ENCODE data around the gene TGFB1I1.
"Not testable (repeated sequence)": the region's sequence is repeated elsewhere in the genome, so short reads cannot be mapped to it uniquely, and the experiment has no call there.

Gene TGFB1I1

DNA sequence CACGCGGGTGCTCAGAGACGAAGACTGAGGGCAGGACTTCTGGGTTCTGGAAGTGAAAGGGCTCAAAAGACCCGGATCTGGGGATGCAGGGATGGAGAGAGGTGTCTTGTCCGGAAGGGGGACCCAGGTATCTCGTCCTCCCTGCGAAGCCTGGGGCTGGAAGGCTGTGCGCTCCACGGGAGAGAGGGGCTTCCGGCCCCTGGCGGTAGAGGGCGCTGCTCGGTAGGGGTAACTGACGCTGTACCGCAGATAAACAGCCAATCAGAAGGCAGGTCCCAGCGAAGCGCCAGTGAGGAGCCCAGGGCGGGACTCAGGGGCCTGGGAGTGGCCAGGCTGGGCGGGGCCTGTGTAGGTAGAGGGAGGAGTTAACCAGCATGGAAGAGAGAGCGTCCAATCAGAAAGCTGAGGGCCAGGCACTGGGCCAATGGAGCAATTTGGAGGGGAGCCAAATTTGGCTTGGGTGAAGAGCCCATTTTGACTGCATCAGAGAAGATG lies 804 bp downstream of the TGFB1I1 start:
- DNase-seq: peak; percentile 79

DNA sequence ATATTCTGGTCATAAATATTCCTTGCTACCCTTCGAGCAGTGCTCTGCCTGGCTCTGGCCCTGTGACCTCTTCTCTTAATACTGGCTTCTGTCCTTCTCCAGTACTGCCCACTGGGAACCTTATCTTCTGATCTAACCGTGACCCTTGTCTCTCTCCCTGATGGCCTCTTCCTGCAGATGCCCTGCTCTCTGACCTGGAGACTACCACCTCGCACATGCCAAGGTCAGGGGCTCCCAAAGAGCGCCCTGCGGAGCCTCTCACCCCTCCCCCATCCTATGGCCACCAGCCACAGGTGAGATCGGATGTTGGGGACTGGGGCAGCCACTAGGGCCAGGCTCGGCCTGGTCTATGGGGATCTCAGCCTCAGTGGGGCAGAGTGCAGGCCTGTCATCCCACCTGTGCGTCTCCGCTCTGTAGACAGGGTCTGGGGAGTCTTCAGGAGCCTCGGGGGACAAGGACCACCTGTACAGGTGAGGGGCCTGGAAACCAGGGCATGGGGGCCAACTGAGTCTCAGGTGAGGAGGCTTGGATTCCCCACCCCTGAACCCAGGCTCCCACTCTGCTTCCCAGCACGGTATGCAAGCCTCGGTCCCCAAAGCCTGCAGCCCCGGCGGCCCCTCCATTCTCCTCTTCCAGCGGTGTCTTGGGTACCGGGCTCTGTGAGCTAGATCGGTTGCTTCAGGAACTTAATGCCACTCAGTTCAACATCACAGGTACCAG lies 1.5 kb downstream of the TGFB1I1 start:
- no peak for DNase-seq

DNA sequence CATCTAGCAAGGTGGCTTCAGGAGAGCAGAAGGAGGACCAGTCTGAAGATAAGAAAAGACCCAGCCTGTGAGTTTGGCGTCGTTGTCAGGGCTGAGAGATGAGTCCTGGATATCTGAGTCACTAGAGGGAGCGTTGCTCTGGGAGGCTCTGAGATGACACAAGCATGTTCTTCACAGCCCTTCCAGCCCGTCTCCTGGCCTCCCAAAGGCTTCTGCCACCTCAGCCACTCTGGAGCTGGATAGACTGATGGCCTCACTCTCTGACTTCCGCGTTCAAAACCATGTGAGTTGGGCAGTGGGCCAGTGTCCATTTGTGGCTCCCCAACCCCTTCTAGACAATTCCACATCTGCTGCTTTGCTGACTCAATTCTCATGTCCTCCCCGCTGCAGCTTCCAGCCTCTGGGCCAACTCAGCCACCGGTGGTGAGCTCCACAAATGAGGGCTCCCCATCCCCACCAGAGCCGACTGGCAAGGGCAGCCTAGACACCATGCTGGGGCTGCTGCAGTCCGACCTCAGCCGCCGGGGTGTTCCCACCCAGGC lies 2.3 kb downstream of the TGFB1I1 start:
- no peak for DNase-seq

DNA sequence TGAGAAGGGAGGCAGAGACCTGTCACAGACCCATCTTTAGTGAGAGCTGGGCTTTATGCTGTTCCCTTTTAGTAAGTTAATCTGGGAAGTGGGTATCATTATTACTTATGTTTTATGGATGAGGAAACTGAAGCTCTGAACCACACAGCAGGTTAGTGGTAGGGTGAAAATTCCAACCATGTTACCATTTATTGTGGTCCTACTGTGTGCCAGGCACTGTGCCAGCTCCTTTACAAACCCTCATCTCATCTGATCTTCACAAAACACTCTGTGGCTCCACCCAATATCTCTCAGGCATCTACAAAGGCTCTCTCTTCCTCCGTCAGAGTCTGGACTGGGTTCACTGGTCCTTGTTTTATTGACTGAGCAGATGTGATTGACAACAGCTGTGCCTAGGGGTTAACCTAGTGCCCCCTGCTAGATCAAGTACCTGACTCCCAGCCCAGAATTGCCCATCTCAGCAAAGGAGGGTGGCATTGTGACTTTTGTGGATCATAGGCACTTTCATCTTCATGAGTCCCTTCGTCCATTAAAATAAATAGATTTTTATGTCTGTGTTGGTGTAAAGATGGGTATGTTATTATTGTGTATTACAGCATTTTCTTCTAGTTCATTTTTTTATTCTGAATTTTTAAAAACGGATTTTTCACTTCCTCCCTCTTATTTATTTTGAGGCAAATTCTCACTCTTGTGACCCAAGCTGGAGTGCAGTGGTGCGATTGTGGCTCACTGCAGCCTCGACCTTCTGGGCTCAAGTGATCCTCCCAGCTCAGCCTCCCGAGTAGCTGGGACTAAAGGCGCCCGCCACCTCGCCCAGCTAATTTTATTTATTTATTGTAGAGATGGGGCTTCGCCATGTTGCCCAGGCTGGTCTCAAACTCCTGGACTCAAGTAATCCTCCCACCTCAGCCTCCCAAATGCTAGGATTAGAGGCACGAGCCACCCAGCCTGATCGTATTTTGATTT lies 3.1 kb downstream of the TGFB1I1 start:
- no peak for DNase-seq

DNA sequence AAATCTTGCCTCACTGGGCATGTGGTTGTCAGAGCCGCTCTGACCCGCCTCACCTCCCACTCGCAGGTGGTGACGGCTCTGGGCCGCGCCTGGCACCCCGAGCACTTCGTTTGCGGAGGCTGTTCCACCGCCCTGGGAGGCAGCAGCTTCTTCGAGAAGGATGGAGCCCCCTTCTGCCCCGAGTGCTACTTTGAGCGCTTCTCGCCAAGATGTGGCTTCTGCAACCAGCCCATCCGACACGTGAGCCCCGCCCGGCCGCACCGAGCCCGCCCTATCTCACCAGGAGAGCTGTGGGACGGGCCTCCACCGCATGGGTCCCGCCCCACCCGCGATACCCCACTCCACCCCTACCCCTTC lies 4.0 kb downstream of the TGFB1I1 start:
- no peak for DNase-seq

DNA sequence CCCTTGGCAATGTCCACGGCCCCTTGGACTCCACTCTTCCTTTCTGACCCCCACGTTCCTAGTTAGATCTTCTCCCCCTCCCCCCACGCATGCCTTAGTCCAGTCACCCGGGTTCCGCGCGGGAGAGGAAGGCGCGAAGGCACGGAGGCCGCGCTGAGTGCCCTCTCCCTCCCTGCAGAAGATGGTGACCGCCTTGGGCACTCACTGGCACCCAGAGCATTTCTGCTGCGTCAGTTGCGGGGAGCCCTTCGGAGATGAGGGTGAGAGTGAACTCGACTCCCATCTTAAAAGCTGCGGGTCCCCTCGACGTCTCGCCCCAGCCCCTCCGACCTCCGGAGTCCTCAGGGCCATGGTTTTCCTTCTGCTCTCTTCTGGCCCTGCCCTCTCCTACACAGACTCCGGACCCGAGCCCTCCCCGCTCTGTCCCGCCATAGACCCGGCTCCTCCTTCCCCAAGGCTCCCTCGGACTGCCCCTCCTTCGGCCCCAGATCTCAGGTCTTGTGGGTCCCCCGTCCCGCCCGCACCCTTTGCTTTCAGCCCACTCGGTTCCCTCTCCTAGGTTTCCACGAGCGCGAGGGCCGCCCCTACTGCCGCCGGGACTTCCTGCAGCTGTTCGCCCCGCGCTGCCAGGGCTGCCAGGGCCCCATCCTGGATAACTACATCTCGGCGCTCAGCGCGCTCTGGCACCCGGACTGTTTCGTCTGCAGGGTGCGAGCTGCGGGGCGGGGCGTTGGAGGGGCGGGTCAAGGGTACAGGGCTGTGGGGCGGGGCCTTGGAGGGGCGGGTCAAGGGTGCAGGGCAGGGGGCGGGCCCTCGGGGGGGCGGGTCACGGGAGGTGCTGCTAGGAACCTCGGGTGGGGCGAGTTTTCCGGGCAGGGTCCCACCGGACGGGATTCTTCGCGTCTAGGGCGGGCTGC lies 4.6 kb downstream of the TGFB1I1 start:
- peak; percentile 41 for DNase-seq

DNA sequence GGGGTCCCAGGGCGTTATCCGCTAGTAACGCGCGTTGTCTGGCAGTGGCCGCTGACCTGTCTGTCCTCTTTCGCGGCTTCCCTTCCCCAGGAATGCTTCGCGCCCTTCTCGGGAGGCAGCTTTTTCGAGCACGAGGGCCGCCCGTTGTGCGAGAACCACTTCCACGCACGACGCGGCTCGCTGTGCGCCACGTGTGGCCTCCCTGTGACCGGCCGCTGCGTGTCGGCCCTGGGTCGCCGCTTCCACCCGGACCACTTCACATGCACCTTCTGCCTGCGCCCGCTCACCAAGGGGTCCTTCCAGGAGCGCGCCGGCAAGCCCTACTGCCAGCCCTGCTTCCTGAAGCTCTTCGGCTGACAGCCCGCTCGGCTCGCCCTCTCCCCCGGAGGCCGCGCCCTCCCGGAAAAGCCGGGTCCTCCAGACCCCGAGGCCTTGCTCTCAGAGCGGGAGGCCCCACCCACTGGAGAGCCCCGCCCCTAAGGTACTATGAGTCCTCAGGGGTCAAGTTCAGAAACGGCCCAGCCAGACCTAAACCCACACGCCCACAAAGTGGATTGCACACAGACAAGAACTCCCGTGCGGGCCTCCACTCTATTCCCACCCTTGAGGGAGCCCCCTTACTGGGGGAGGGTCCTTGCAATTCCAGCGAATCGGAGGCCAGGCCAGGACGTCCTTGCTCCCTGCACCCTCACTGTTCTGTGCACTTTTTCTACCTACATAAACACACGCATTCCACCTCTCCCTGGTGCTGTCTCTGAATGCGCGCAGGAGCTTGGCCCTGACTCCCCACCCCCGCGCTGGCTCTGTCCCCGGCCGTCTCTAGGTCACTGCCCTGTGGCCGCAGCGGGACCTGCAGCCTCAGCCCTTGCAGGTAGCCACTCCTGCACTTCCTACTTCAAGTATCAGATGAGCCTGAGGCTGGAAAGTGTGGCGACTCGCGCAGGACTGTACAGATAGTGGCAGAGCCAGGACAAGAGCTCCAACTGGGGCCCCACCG lies 5.6 kb downstream of the TGFB1I1 start:
- DNase-seq: no peak

DNA sequence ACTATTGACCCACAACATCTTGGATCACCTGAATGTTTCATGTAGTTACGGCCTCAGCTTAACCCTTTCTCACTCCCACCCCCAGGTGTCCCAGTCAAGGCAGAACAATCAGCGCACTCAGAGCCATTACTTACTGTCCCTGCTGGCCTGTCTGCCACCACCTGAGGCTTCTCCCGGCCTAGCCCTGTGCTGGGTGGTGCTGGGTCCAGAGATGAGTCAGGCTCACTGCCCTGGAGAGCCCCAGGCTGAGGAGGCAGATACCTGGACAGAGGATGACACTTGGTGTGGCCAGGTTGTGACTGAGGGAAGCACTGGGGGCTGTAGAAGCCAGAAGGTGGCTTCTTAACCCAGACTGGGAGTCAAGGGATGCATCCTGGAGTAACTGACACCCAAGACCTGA lies 7.0 kb downstream of the TGFB1I1 start:
- DNase-seq: no peak

DNA sequence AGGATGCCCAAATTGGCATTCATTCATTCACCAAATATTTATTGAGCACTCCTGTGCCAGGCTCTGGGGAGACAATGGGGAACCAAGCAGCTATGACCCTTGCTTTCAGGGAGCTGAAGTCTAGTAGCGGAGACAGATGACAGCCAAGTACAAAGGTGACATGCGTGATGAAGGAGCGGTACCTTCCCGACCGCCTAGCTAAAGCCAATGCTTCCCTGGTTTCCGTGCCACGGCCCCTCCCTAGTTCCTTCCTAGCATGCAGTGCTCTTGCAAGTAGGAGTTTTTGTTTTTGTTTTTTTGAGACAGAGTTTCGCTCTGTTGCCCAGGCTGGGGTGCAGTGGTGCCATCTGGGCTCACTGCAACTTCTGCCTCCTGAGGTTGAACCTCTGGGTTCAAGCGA lies 7.8 kb downstream of the TGFB1I1 start:
- no peak for DNase-seq

DNA sequence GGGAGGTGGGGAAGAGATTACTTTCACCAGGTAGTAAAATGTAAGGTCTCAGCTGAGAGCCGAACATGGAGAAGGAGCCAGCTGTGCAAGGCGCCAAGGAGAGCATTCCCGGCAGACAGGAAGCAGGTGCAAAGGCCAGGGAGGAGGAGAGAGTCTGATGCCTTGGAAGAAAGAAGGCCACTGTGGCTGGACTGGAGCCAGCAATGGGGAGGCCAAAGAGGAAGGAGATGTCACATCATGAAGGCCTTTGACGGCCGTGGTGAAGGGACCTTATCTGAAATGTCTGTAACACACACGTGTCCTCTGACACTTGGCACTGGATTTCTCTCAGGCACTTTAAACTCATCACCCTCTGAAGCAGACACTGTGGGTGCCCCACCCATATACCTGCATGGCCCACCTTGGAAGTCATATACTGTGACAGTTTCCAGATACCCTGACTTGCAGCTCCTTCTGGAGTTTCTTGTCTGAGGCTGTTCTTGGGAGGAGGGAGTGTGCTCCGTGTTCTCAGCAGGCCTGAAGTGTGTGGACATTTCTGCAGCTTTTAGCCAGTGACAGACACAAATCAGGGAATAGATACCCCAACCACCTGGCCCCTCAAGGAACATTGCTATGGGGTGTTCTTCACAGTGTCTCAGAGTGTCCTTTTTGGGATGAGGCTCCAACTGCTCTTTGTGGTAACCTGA lies 9.0 kb downstream of the TGFB1I1 start:
- DNase-seq: no peak

DNA sequence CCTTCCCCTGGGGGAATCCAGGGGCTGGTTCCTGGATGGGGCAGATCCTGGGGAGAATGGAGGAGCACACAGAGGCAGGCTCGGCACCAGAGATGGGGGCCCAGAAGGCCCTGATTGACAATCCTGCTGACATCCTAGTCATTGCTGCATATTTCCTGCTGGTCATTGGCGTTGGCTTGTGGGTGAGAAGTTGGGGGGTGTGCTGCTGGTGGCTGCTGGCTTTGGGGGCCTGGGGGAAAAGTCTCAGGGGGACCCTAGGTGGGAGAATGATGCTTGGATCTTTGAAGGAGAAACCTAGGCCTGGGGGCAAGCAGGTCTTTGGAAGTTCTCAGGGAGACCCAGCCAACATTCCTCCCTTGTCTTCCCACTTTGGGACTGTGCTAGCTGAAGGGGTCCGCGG lies 11.1 kb downstream of the TGFB1I1 start, which contains the start of gene SLC5A2:
SLC5A2 (plus strand) TSS at position 43 of the 400 bp plus-strand sequence; CDS start at position 57, 14 bp downstream.
- no peak for DNase-seq

DNA sequence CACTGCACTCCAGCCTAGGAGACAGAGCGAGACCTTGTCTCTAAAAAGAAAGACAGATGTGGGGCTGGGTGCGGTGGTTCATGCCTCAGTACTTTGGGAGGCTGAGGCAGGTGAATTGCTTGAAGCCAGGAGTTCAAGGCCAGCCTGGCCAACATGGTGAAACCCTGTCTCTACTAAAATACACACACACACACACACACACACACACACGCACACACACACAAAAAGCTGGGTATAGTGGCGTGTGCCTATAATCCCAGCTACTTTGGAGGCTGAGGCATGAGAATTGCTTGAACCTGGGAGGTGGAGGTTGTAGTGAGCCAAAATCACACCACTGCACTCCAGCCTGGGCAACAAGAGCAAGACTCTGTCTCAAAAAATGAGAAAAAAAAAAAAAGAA lies 12.1 kb downstream of the TGFB1I1 start:
- not testable (repeated sequence) for DNase-seq

DNA sequence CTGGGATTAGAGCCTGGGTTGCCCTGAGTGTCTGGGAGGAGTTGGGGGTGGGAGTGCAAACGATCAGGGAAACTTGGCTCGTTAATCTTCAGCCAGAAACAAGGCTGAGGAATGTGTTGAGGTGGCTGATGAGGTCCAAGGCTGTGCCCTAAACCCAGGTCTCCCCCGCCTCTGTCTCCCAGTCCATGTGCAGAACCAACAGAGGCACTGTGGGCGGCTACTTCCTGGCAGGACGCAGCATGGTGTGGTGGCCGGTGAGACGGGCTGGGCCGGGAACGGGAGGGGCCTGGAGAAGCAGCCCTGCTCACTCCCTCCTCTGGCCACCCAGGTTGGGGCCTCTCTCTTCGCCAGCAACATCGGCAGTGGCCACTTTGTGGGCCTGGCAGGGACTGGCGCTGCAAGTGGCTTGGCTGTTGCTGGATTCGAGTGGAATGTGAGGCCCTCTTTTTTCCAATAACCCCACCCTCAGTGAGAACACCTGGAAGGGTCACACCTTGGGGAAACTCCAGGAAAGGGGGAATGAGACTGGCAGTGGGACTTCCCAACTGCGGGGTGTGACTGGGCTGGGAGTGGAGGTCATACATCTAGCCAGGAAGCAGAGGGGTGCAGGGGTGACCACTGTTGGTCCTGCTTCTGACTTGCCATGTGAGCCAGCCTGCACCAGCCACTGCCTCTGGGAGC lies 12.7 kb downstream of the TGFB1I1 start:
- no peak for DNase-seq

DNA sequence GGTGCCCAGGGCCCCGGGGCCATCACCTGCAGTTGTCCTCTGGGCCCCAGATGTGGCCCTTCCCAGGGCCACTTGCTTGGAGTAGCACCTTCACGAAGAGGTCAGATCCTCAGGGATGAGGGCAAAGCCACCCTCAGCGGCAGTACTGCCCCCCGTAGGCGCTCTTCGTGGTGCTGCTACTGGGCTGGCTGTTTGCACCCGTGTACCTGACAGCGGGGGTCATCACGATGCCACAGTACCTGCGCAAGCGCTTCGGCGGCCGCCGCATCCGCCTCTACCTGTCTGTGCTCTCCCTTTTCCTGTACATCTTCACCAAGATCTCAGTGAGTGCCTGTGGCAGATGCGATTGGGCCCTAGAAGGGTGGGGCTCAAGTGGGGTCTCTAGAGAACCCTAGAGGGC lies 13.6 kb downstream of the TGFB1I1 start:
- DNase-seq: no peak

DNA sequence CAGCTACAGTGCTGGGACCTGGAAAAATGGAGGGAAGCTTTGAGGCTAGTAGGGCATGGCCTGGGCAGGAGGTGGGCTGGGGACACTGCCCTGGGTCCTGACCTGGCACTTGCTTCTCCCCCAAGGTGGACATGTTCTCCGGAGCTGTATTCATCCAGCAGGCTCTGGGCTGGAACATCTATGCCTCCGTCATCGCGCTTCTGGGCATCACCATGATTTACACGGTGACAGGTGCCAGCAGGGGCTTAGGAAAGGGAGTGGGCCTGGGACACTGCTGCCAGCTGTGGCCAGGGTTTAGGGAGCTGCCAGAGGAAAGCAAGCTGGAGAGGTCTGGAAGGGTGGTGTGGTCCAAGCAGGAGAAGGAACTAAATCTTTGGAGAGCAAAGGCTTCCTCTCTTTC lies 14.1 kb downstream of the TGFB1I1 start:
- DNase-seq: no peak

DNA sequence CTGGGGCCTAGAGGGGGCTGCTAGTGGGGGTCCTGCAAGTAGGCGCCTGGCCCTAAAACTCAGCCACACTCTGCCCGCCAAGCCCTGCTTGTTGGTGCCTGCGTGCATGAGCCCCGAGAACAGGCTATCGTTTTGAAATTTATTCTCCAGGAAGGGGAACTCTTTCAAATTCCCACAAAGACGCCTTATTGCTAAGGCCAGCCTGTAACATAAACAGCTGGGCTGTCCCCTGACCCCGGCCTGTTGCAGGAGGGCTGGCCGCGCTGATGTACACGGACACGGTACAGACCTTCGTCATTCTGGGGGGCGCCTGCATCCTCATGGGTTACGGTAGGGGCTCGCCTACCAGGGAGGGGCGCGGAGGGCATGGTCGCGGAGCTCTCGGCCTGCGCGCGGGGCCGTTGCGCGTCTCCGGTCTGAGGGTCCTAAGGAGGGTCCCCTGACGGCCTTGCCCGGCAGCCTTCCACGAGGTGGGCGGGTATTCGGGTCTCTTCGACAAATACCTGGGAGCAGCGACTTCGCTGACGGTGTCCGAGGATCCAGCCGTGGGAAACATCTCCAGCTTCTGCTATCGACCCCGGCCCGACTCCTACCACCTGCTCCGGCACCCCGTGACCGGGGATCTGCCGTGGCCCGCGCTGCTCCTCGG lies 15.2 kb downstream of the TGFB1I1 start:
- DNase-seq: no peak

DNA sequence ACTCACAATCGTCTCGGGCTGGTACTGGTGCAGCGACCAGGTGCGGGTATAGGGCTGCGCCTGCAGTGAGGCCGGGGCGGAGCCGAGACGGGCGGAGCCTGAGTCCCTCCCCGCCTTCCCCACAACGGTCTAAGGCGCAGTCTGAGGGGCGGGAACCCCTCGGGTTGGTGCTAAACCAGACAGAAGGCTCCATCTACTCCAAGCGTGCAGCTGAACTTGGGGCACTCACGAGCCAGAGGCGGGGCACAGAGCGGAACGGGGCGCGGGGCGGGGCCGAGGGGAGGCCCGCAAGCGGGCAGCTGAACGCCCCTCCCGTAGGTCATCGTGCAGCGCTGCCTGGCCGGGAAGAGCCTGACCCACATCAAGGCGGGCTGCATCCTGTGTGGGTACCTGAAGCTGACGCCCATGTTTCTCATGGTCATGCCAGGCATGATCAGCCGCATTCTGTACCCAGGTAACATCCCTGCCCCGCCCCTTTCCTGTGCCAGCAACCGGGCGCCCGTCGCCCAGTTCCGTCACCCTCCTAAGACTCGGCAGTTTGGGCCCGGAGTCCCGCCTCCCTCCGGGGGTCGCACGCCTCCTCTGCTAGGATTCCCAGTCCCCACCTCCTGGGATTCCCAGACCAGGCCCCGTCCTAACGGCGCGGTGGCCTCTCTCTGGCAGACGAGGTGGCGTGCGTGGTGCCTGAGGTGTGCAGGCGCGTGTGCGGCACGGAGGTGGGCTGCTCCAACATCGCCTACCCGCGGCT lies 15.9 kb downstream of the TGFB1I1 start:
- peak; percentile 19 for DNase-seq

DNA sequence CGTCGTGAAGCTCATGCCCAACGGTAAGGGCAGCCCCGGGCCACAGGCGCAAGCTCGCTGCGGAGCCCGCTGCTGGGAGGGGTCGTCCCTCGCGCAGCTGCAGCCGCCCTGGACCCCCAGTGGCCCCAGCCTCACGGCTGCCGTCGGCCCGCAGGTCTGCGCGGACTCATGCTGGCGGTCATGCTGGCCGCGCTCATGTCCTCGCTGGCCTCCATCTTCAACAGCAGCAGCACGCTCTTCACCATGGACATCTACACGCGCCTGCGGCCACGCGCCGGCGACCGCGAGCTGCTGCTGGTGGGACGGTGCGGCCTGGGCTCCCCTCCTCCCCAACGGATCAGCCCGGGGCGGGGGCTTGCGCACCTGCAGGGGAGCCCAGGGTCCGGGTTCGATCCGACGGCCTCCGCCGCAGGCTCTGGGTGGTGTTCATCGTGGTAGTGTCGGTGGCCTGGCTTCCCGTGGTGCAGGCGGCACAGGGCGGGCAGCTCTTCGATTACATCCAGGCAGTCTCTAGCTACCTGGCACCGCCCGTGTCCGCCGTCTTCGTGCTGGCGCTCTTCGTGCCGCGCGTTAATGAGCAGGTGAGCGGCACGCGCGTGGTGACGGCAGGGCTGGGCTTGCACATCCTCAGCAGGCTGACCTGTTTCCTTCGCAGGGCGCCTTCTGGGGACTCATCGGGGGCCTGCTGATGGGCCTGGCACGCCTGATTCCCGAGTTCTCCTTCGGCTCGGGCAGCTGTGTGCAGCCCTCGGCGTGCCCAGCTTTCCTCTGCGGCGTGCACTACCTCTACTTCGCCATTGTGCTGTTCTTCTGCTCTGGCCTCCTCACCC lies 16.7 kb downstream of the TGFB1I1 start:
- no peak for DNase-seq

Data from NCI-H1048 (cell line).